Measurements from ENCODE around the gene PEX3. TPM values are rescaled to one million over a fixed set of nuclear protein-coding genes. Genes with fewer than 3 reads are reported as not detected.

PEX3 gene
- total RNA-seq, 2 donors from 2014 or later = 10.0 to 12.2 TPM

DNA sequence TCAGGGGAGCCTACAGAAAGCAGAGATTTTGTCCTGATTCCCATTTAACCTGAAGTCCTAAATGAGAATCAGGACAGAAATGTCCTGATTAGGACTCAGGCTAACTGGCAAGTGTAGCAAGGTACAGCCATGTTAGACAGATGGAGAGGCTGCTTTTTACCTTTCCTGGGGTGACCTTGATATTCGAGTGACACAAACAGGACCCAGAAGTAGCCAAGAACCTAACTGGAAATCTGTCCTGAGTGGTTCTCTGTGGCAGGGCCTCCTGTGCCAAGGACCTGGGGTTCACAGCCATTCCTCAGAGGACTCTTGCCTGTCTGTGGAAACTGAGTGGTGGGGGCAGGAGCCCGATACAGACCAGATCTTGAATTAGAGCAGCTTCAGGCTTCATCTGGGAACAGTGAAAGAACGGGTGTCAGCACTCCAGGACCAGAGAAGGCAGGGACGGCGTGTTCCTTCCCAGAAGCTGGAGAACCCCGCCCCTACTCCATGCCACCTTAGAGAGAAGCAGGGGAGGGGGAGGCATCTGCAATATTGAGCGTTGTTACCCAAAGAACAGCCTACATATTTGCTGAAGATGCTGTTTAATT, 65.3 kb downstream of the PEX3 start:
- TF ChIP-seq, protein P1, sequence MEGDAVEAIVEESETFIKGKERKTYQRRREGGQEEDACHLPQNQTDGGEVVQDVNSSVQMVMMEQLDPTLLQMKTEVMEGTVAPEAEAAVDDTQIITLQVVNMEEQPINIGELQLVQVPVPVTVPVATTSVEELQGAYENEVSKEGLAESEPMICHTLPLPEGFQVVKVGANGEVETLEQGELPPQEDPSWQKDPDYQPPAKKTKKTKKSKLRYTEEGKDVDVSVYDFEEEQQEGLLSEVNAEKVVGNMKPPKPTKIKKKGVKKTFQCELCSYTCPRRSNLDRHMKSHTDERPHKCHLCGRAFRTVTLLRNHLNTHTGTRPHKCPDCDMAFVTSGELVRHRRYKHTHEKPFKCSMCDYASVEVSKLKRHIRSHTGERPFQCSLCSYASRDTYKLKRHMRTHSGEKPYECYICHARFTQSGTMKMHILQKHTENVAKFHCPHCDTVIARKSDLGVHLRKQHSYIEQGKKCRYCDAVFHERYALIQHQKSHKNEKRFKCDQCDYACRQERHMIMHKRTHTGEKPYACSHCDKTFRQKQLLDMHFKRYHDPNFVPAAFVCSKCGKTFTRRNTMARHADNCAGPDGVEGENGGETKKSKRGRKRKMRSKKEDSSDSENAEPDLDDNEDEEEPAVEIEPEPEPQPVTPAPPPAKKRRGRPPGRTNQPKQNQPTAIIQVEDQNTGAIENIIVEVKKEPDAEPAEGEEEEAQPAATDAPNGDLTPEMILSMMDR (conservative IDR thresholded peaks at IDR 0.05) = no peak
- Histone ChIP-seq H3K4me3 (ENCODE audit: low read length) (no peak overlapping the region), H3K9me3 (ENCODE audit: control insufficient read depth, low read length) (peaks cover 4% of the 10 kb centered on the region), H3K36me3 (ENCODE audit: control insufficient read depth, insufficient read depth, low read length) (no peaks in the 10 kb centered on the region), H3K27ac (ENCODE audit: low read depth, low read length) (no peak overlapping the region), H3K4me1 (ENCODE audit: control insufficient read depth, insufficient read depth, low read length) (peaks cover 4% of the 10 kb centered on the region), H3K9ac (ENCODE audit: extremely low read depth, low read length, poor library complexity, severe bottlenecking) (no peak overlapping the region), H3K27me3 (ENCODE audit: control insufficient read depth, insufficient read depth, low read length, poor library complexity, severe bottlenecking) (no peaks in the 10 kb centered on the region)
- no peaks in the 10 kb centered on the region for H3K36me3 Mint-ChIP-seq (ENCODE audit: low read depth)
- no peaks in the 10 kb centered on the region for H3K9me3 Mint-ChIP-seq
- DNase-seq = no peak
- no peak overlapping the region for H3K27ac Mint-ChIP-seq
- H3K27me3 Mint-ChIP-seq (ENCODE audit: insufficient read depth) = peaks cover 36% of the 10 kb centered on the region
- peaks cover 18% of the 10 kb centered on the region for H3K4me1 Mint-ChIP-seq
- WGBS, 2 experiments (ENCODE audit: insufficient coverage in 1 of 2, insufficient read length in 1 of 2) = 88 to 94% methylated on average over 2 to 7 of the region's 7 CpGs
- H3K4me3 Mint-ChIP-seq = no peak overlapping the region

DNA sequence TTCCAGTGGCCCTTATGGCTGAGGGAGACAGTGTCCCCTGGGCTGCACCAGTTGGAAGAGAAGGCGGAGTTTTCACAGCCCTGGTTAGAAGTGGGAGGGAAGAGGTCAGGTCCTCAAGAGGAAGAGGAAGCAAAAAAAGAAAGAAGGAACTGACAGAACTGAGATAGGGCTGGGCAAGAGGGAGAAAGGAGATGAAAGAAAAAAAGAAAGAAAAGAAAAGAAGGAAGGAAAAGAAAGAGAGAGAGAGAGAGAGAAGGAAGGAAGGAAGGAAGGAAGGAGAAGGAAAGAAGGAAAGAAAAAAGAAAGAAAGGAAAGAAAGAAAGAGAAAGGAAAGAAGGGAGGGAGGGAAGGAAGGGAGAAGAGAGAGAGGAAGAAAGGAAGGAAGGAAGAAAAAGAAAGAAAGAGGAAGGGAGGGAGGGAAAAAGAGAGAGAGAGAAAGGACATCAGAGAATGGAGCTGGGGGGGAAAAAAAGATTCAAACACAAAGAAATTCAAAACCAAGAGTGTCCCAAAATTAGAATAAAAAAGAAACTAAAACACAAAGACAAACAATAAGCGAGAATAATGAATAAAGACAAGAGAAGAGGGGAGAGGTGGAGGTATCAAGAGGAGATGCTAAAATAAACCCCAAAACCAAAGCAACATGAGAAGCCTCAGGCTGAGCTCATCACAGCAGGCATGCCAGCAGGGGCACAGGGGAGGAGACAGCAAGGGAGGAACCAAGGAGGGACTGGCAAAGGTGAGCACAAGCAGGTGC, 66.3 kb downstream of the PEX3 start:
- Mint-ChIP-seq H3K36me3 (ENCODE audit: low read depth) (no peaks in the 10 kb centered on the region), H3K4me3 (no peak overlapping the region), H3K27me3 (ENCODE audit: insufficient read depth) (peaks cover 40% of the 10 kb centered on the region), H3K27ac (no peak overlapping the region), H3K4me1 (peaks cover 14% of the 10 kb centered on the region), H3K9me3 (no peaks in the 10 kb centered on the region)
- no peak overlapping the region for H3K27ac ChIP-seq (ENCODE audit: low read depth, low read length)
- no peak overlapping the region for H3K9ac ChIP-seq (ENCODE audit: extremely low read depth, low read length, poor library complexity, severe bottlenecking)
- TF ChIP-seq, protein P1 (conservative IDR thresholded peaks at IDR 0.05) = no peak
- DNase-seq = no peak
- no peaks in the 10 kb centered on the region for H3K27me3 ChIP-seq (ENCODE audit: control insufficient read depth, insufficient read depth, low read length, poor library complexity, severe bottlenecking)
- H3K36me3 ChIP-seq (ENCODE audit: control insufficient read depth, insufficient read depth, low read length) = no peaks in the 10 kb centered on the region
- WGBS, 2 experiments (ENCODE audit: insufficient coverage in 1 of 2, insufficient read length in 1 of 2) = 77 to 100% methylated on average over 1 to 2 of the region's 2 CpGs
- peaks cover 4% of the 10 kb centered on the region for H3K9me3 ChIP-seq (ENCODE audit: control insufficient read depth, low read length)
- H3K4me1 ChIP-seq (ENCODE audit: control insufficient read depth, insufficient read depth, low read length) = peaks cover 2% of the 10 kb centered on the region
- no peak overlapping the region for H3K4me3 ChIP-seq (ENCODE audit: low read length)

DNA sequence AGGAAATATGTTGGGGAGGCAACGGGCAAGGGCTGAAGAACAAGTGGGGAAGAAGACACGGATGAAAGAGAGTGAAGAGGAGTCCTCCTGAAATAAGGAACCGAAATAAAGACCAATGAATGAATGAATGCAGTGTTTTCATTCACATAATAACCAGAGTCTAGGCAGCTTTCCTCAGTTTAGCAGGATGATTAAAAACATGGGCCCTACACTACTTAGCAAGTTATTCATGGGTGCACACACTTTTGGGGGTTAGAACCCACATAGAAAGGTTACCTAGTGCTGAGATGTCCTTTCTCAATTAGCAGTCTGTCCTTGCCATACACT, 66.8 kb downstream of the PEX3 start:
- TF ChIP-seq, protein P1 (conservative IDR thresholded peaks at IDR 0.05) = no peak
- Mint-ChIP-seq H3K9me3 (no peaks in the 10 kb centered on the region), H3K4me3 (no peak overlapping the region), H3K4me1 (peaks cover 12% of the 10 kb centered on the region), H3K27me3 (ENCODE audit: insufficient read depth) (peaks cover 40% of the 10 kb centered on the region), H3K36me3 (ENCODE audit: low read depth) (no peaks in the 10 kb centered on the region), H3K27ac (no peak overlapping the region)
- Histone ChIP-seq H3K4me1 (ENCODE audit: control insufficient read depth, insufficient read depth, low read length) (no peaks in the 10 kb centered on the region), H3K27me3 (ENCODE audit: control insufficient read depth, insufficient read depth, low read length, poor library complexity, severe bottlenecking) (no peaks in the 10 kb centered on the region), H3K4me3 (ENCODE audit: low read length) (no peak overlapping the region), H3K9me3 (ENCODE audit: control insufficient read depth, low read length) (peaks cover 4% of the 10 kb centered on the region), H3K27ac (ENCODE audit: low read depth, low read length) (no peak overlapping the region), H3K9ac (ENCODE audit: extremely low read depth, low read length, poor library complexity, severe bottlenecking) (no peak overlapping the region), H3K36me3 (ENCODE audit: control insufficient read depth, insufficient read depth, low read length) (no peaks in the 10 kb centered on the region)
- DNase-seq = no peak
- WGBS, 2 experiments (ENCODE audit: insufficient coverage in 1 of 2, insufficient read length in 1 of 2) = 57 to 65% methylated on average over 3 of the region's 3 CpGs
